ENCODE results near the gene SPATA20. TPM values are rescaled to one million over a fixed set of nuclear protein-coding genes. Genes with fewer than 3 reads are reported as not detected.

Gene SPATA20
- total RNA-seq, 2 donors from 2014 or later: 9.1 to 12.7 TPM

GRCh38 chr17:50580646-50581045 lies 33.7 kb downstream of the SPATA20 start:
- Mint-ChIP-seq H3K4me1 (no peaks in the 10 kb centered on the region), H3K9me3 (no peaks in the 10 kb centered on the region)

GRCh38 chr17:50581316-50581715 lies 34.3 kb downstream of the SPATA20 start:
- H3K36me3 Mint-ChIP-seq (ENCODE audit: low read depth): no peaks in the 10 kb centered on the region
- H3K9me3 Mint-ChIP-seq: no peaks in the 10 kb centered on the region
- no peak overlapping the region for H3K4me3 Mint-ChIP-seq
- H3K4me1 Mint-ChIP-seq: no peaks in the 10 kb centered on the region
- peaks cover 23% of the 10 kb centered on the region for H3K27me3 Mint-ChIP-seq
- H3K27ac Mint-ChIP-seq: no peak overlapping the region
- ATAC-seq (replicated peaks): no peak

More at GRCh38 chr17:50580646-50581045, 33.7 kb downstream of the SPATA20 start:
- Mint-ChIP-seq H3K27me3 (peaks cover 23% of the 10 kb centered on the region), H3K4me3 (no peak overlapping the region), H3K36me3 (ENCODE audit: low read depth) (no peaks in the 10 kb centered on the region), H3K27ac (no peak overlapping the region)
- no peak for ATAC-seq (replicated peaks)

- Mint-ChIP-seq H3K4me1 (no peaks in the 10 kb centered on the region), H3K36me3 (ENCODE audit: low read depth) (no peaks in the 10 kb centered on the region), H3K9me3 (no peaks in the 10 kb centered on the region), H3K27me3 (peaks cover 18% of the 10 kb centered on the region), H3K4me3 (no peak overlapping the region), H3K27ac (no peak overlapping the region)
- no peak for ATAC-seq (replicated peaks)
These were observed 35.8 kb downstream of the SPATA20 start for GRCh38 chr17:50582741-50583140.

- Mint-ChIP-seq H3K36me3 (ENCODE audit: low read depth) (no peaks in the 10 kb centered on the region), H3K4me1 (no peaks in the 10 kb centered on the region), H3K27me3 (peaks cover 16% of the 10 kb centered on the region), H3K27ac (no peak overlapping the region), H3K9me3 (no peaks in the 10 kb centered on the region), H3K4me3 (no peak overlapping the region)
- no peak for ATAC-seq (replicated peaks)
These were observed 36.7 kb downstream of the SPATA20 start for GRCh38 chr17:50583641-50584040.

GRCh38 chr17:50584116-50584515 lies 37.1 kb downstream of the SPATA20 start:
- H3K27me3 Mint-ChIP-seq: peaks cover 13% of the 10 kb centered on the region
- H3K4me1 Mint-ChIP-seq: no peaks in the 10 kb centered on the region
- H3K4me3 Mint-ChIP-seq: no peak overlapping the region
- no peaks in the 10 kb centered on the region for H3K36me3 Mint-ChIP-seq (ENCODE audit: low read depth)
- ATAC-seq (replicated peaks): no peak
- H3K9me3 Mint-ChIP-seq: no peaks in the 10 kb centered on the region
- no peak overlapping the region for H3K27ac Mint-ChIP-seq

- Mint-ChIP-seq H3K36me3 (ENCODE audit: low read depth) (no peaks in the 10 kb centered on the region), H3K27me3 (peaks cover 13% of the 10 kb centered on the region), H3K4me1 (no peaks in the 10 kb centered on the region), H3K4me3 (no peak overlapping the region), H3K27ac (no peak overlapping the region), H3K9me3 (no peaks in the 10 kb centered on the region)
- no peak for ATAC-seq (replicated peaks)
These were observed 37.8 kb downstream of the SPATA20 start for GRCh38 chr17:50584749-50585148.

- Mint-ChIP-seq H3K9me3 (no peaks in the 10 kb centered on the region), H3K36me3 (ENCODE audit: low read depth) (no peaks in the 10 kb centered on the region), H3K27me3 (peaks cover 13% of the 10 kb centered on the region), H3K4me1 (no peaks in the 10 kb centered on the region), H3K27ac (no peak overlapping the region), H3K4me3 (no peak overlapping the region)
- ATAC-seq (replicated peaks): no peak
These were observed 38.4 kb downstream of the SPATA20 start for GRCh38 chr17:50585346-50585745.

GRCh38 chr17:50585891-50586290 lies 38.9 kb downstream of the SPATA20 start:
- no peak for ATAC-seq (replicated peaks)
- Mint-ChIP-seq H3K9me3 (no peaks in the 10 kb centered on the region), H3K27me3 (peaks cover 11% of the 10 kb centered on the region), H3K27ac (no peak overlapping the region), H3K4me1 (no peaks in the 10 kb centered on the region), H3K36me3 (ENCODE audit: low read depth) (no peaks in the 10 kb centered on the region), H3K4me3 (no peak overlapping the region)

GRCh38 chr17:50586421-50587247 lies 39.7 kb downstream of the SPATA20 start:
- Mint-ChIP-seq H3K9me3 (no peaks in the 10 kb centered on the region), H3K4me3 (no peak overlapping the region), H3K27ac (no peak overlapping the region), H3K4me1 (no peaks in the 10 kb centered on the region), H3K36me3 (ENCODE audit: low read depth) (no peaks in the 10 kb centered on the region), H3K27me3 (peaks cover 9% of the 10 kb centered on the region)
- ATAC-seq (replicated peaks): no peak

- Mint-ChIP-seq H3K9me3 (no peaks in the 10 kb centered on the region), H3K4me3 (no peak overlapping the region), H3K27me3 (peaks cover 9% of the 10 kb centered on the region), H3K4me1 (no peaks in the 10 kb centered on the region), H3K36me3 (ENCODE audit: low read depth) (no peaks in the 10 kb centered on the region), H3K27ac (no peak overlapping the region)
- no peak for ATAC-seq (replicated peaks)
These were observed 40.6 kb downstream of the SPATA20 start for GRCh38 chr17:50587571-50587970.

- no peak overlapping the region for H3K27ac Mint-ChIP-seq
These were observed 41.5 kb downstream of the SPATA20 start for GRCh38 chr17:50588391-50589049.

GRCh38 chr17:50589095-50589705 lies 42.2 kb downstream of the SPATA20 start:
- H3K4me3 Mint-ChIP-seq: no peak overlapping the region
- H3K27me3 Mint-ChIP-seq: peaks cover 2% of the 10 kb centered on the region
- H3K4me1 Mint-ChIP-seq: no peaks in the 10 kb centered on the region
- H3K9me3 Mint-ChIP-seq: no peaks in the 10 kb centered on the region
- no peak overlapping the region for H3K27ac Mint-ChIP-seq
- no peaks in the 10 kb centered on the region for H3K36me3 Mint-ChIP-seq (ENCODE audit: low read depth)
- ATAC-seq (replicated peaks): no peak

More at GRCh38 chr17:50588391-50589049, 41.5 kb downstream of the SPATA20 start:
- ATAC-seq (replicated peaks): no peak
- Mint-ChIP-seq H3K4me1 (no peaks in the 10 kb centered on the region), H3K27me3 (peaks cover 8% of the 10 kb centered on the region), H3K4me3 (no peak overlapping the region), H3K36me3 (ENCODE audit: low read depth) (no peaks in the 10 kb centered on the region), H3K9me3 (no peaks in the 10 kb centered on the region)

- Mint-ChIP-seq H3K4me3 (no peak overlapping the region), H3K4me1 (no peaks in the 10 kb centered on the region), H3K9me3 (no peaks in the 10 kb centered on the region), H3K27ac (no peak overlapping the region), H3K36me3 (ENCODE audit: low read depth) (no peaks in the 10 kb centered on the region), H3K27me3 (no peaks in the 10 kb centered on the region)
- no peak for ATAC-seq (replicated peaks)
These were observed 44.2 kb downstream of the SPATA20 start for GRCh38 chr17:50590946-50591737.

GRCh38 chr17:50593321-50593720 lies 46.3 kb downstream of the SPATA20 start:
- Mint-ChIP-seq H3K27me3 (no peaks in the 10 kb centered on the region), H3K4me1 (no peaks in the 10 kb centered on the region), H3K9me3 (no peaks in the 10 kb centered on the region), H3K4me3 (no peak overlapping the region), H3K36me3 (ENCODE audit: low read depth) (no peaks in the 10 kb centered on the region), H3K27ac (no peak overlapping the region)
- no peak for ATAC-seq (replicated peaks)

Data from activated T-helper 17 cell treated with anti-CD3 and anti-CD28 coated beads, Interleukin-2, amount 50 U/mL, for 72 hours (primary cell).